Kidney glomerular epithelial cell (primary cell): Measurements from ENCODE around the gene MAG.

Experiments used
- DNase-seq: peaks from one replicate; lab custom pipeline; 2025; lab: John Stamatoyannopoulos, UW

The MAG gene

GRCh38 chr19:35291916-35292315 is at the start of gene MAG:
TSS of gene MAG (plus strand) at chr19:35292161. CDS start at chr19:35295409, 3,248 bp downstream.
- DNase-seq = no peak

GRCh38 chr19:35246466-35247092 is 45.4 kb upstream of the MAG start:
- no peak for DNase-seq

- DNase-seq = peak; percentile 83
Observed at GRCh38 chr19:35247526-35248309, 44.2 kb upstream of the MAG start.

- peak; percentile 83 for DNase-seq
Observed at GRCh38 chr19:35248310-35249145, 43.4 kb upstream of the MAG start, which contains the start of gene LSR. TSS of gene LSR (plus strand) at chr19:35249002. CDS start at chr19:35249023, 21 bp downstream.

- no peak for DNase-seq
Observed at GRCh38 chr19:35249146-35249847, 42.7 kb upstream of the MAG start.

GRCh38 chr19:35249848-35250711 is 41.9 kb upstream of the MAG start:
- no peak for DNase-seq

GRCh38 chr19:35251456-35251855 is 40.5 kb upstream of the MAG start:
- DNase-seq = no peak

GRCh38 chr19:35253316-35254286 is 38.4 kb upstream of the MAG start:
- DNase-seq = no peak

GRCh38 chr19:35254341-35255297 is 37.3 kb upstream of the MAG start:
- DNase-seq = no peak

- DNase-seq = no peak
Observed at GRCh38 chr19:35256566-35256965, 35.4 kb upstream of the MAG start.

GRCh38 chr19:35257113-35257461 is 34.9 kb upstream of the MAG start:
- no peak for DNase-seq

- DNase-seq = no peak
Observed at GRCh38 chr19:35260694-35261304, 31.2 kb upstream of the MAG start.

- DNase-seq = no peak
Observed at GRCh38 chr19:35261356-35262100, 30.4 kb upstream of the MAG start.

- DNase-seq = no peak
Observed at GRCh38 chr19:35262101-35262761, 29.7 kb upstream of the MAG start.

GRCh38 chr19:35264268-35265125 is 27.5 kb upstream of the MAG start:
- no peak for DNase-seq
